ENCODE data around the gene FBXW4. TPM values are rescaled to one million over a fixed set of nuclear protein-coding genes. Genes with fewer than 3 reads are reported as not detected.

FBXW4 gene
- total RNA-seq, 2 donors from 2014 or later = 64.4 to 64.6 TPM

GRCh38 chr10:101617824-101618568, 77.0 kb downstream of the FBXW4 start:
- no peak overlapping the region for H3K27ac Mint-ChIP-seq
- no peaks in the 10 kb centered on the region for H3K27me3 Mint-ChIP-seq (ENCODE audit: low read depth)
- ATAC-seq (replicated peaks in 1 of 2) = no peak
- peaks cover 0 to 3% of the 10 kb centered on the region in 2 donors for H3K36me3 Mint-ChIP-seq (ENCODE audit: insufficient read depth in 2 of 2)
- no peaks in the 10 kb centered on the region for H3K9me3 Mint-ChIP-seq
- DNase-seq = no peak
- no peaks in the 10 kb centered on the region for H3K4me1 Mint-ChIP-seq (ENCODE audit: low read depth)
- no peak overlapping the region for H3K4me3 Mint-ChIP-seq

GRCh38 chr10:101617102-101617823, 77.7 kb downstream of the FBXW4 start:
- no peak overlapping the region for H3K27ac Mint-ChIP-seq
- peaks cover 0 to 3% of the 10 kb centered on the region in 2 donors for H3K36me3 Mint-ChIP-seq (ENCODE audit: insufficient read depth in 2 of 2)

GRCh38 chr10:101616415-101617101, 78.4 kb downstream of the FBXW4 start:
- DNase-seq (no peak), ATAC-seq (replicated peaks in 1 of 2) (no peak)
- Mint-ChIP-seq H3K27me3 (ENCODE audit: low read depth) (no peaks in the 10 kb centered on the region), H3K36me3 (ENCODE audit: insufficient read depth in 2 of 2) (no peaks in the 10 kb centered on the region), H3K27ac (no peak overlapping the region), H3K4me1 (ENCODE audit: low read depth) (peaks cover 6% of the 10 kb centered on the region), H3K4me3 (no peak overlapping the region), H3K9me3 (no peaks in the 10 kb centered on the region)

More at GRCh38 chr10:101617102-101617823, 77.7 kb downstream of the FBXW4 start:
- H3K4me3 Mint-ChIP-seq = no peak overlapping the region
- no peaks in the 10 kb centered on the region for H3K9me3 Mint-ChIP-seq
- no peaks in the 10 kb centered on the region for H3K4me1 Mint-ChIP-seq (ENCODE audit: low read depth)
- H3K27me3 Mint-ChIP-seq (ENCODE audit: low read depth) = no peaks in the 10 kb centered on the region
- DNase-seq (no peak), ATAC-seq (replicated peaks in 1 of 2) (no peak)

- Mint-ChIP-seq H3K36me3 (ENCODE audit: insufficient read depth in 2 of 2) (no peaks in the 10 kb centered on the region), H3K9me3 (no peaks in the 10 kb centered on the region)
These were observed 79.3 kb downstream of the FBXW4 start for GRCh38 chr10:101615525-101616116.

GRCh38 chr10:101614663-101615524, 80.1 kb downstream of the FBXW4 start:
- no peak for ATAC-seq (replicated peaks in 1 of 2)
- H3K27ac Mint-ChIP-seq = no peak overlapping the region

More at GRCh38 chr10:101615525-101616116, 79.3 kb downstream of the FBXW4 start:
- no peak for ATAC-seq (replicated peaks in 1 of 2)
- Mint-ChIP-seq H3K4me1 (ENCODE audit: low read depth) (peaks cover 10% of the 10 kb centered on the region), H3K27ac (no peak overlapping the region), H3K4me3 (no peak overlapping the region), H3K27me3 (ENCODE audit: low read depth) (no peaks in the 10 kb centered on the region)
- no peak for DNase-seq

GRCh38 chr10:101613646-101614045, 81.3 kb downstream of the FBXW4 start:
- Mint-ChIP-seq H3K27ac (no peak overlapping the region), H3K36me3 (ENCODE audit: insufficient read depth in 2 of 2) (peaks cover 0 to 2% of the 10 kb centered on the region in 2 donors), H3K4me3 (no peak overlapping the region), H3K27me3 (ENCODE audit: low read depth) (no peaks in the 10 kb centered on the region), H3K9me3 (no peaks in the 10 kb centered on the region), H3K4me1 (ENCODE audit: low read depth) (peaks cover 10% of the 10 kb centered on the region)
- DNase-seq (no peak), ATAC-seq (replicated peaks in 1 of 2) (no peak)

More at GRCh38 chr10:101614663-101615524, 80.1 kb downstream of the FBXW4 start:
- Mint-ChIP-seq H3K27me3 (ENCODE audit: low read depth) (no peaks in the 10 kb centered on the region), H3K9me3 (no peaks in the 10 kb centered on the region), H3K4me1 (ENCODE audit: low read depth) (peaks cover 10% of the 10 kb centered on the region), H3K36me3 (ENCODE audit: insufficient read depth in 2 of 2) (peaks cover 0 to 2% of the 10 kb centered on the region in 2 donors), H3K4me3 (no peak overlapping the region)
- DNase-seq = no peak

GRCh38 chr10:101612872-101613271, 82.1 kb downstream of the FBXW4 start:
- H3K27ac Mint-ChIP-seq = peak overlapping the region; percentile 28
- no peaks in the 10 kb centered on the region for H3K9me3 Mint-ChIP-seq
- no peaks in the 10 kb centered on the region for H3K27me3 Mint-ChIP-seq (ENCODE audit: low read depth)
- H3K4me3 Mint-ChIP-seq = no peak overlapping the region
- peaks cover 0 to 2% of the 10 kb centered on the region in 2 donors for H3K36me3 Mint-ChIP-seq (ENCODE audit: insufficient read depth in 2 of 2)
- no peak for DNase-seq
- H3K4me1 Mint-ChIP-seq (ENCODE audit: low read depth) = peaks cover 10% of the 10 kb centered on the region
- ATAC-seq (replicated peaks in 1 of 2) = no peak

- Mint-ChIP-seq H3K27me3 (ENCODE audit: low read depth) (no peaks in the 10 kb centered on the region), H3K27ac (no peak overlapping the region), H3K36me3 (ENCODE audit: insufficient read depth in 2 of 2) (peaks cover 0 to 2% of the 10 kb centered on the region in 2 donors), H3K4me1 (ENCODE audit: low read depth) (peaks cover 10% of the 10 kb centered on the region), H3K4me3 (no peak overlapping the region), H3K9me3 (no peaks in the 10 kb centered on the region)
- peak in 1 of 2 donors; percentile 8 for ATAC-seq (replicated peaks in 1 of 2)
- no peak for DNase-seq
These were observed 82.9 kb downstream of the FBXW4 start for GRCh38 chr10:101612086-101612485.

GRCh38 chr10:101611096-101611905, 83.7 kb downstream of the FBXW4 start:
- ATAC-seq (replicated peaks in 1 of 2) (peak; percentile 49 to 76), DNase-seq (peak; percentile 13 to 15)
- Mint-ChIP-seq H3K36me3 (ENCODE audit: insufficient read depth in 2 of 2) (peaks cover 2% of the 10 kb centered on the region in 2 donors), H3K4me1 (ENCODE audit: low read depth) (peaks cover 10% of the 10 kb centered on the region), H3K27me3 (ENCODE audit: low read depth) (no peaks in the 10 kb centered on the region), H3K9me3 (no peaks in the 10 kb centered on the region), H3K4me3 (no peak overlapping the region), H3K27ac (peak overlapping the region; percentile 49)

- Mint-ChIP-seq H3K4me3 (no peak overlapping the region), H3K4me1 (ENCODE audit: low read depth) (peaks cover 10% of the 10 kb centered on the region), H3K27ac (no peak overlapping the region), H3K36me3 (ENCODE audit: insufficient read depth in 2 of 2) (peaks cover 2 to 3% of the 10 kb centered on the region in 2 donors), H3K27me3 (ENCODE audit: low read depth) (no peaks in the 10 kb centered on the region), H3K9me3 (no peaks in the 10 kb centered on the region)
- ATAC-seq (replicated peaks in 1 of 2) (no peak), DNase-seq (no peak)
These were observed 85.5 kb downstream of the FBXW4 start for GRCh38 chr10:101609481-101609880.

- H3K27ac Mint-ChIP-seq = no peak overlapping the region
- peaks cover 10% of the 10 kb centered on the region for H3K4me1 Mint-ChIP-seq (ENCODE audit: low read depth)
- DNase-seq = no peak
- H3K4me3 Mint-ChIP-seq = no peak overlapping the region
- no peaks in the 10 kb centered on the region for H3K9me3 Mint-ChIP-seq
- no peak for ATAC-seq (replicated peaks in 1 of 2)
- H3K27me3 Mint-ChIP-seq (ENCODE audit: low read depth) = no peaks in the 10 kb centered on the region
- H3K36me3 Mint-ChIP-seq (ENCODE audit: insufficient read depth in 2 of 2) = peaks cover 2 to 4% of the 10 kb centered on the region in 2 donors
These were observed 87.8 kb downstream of the FBXW4 start for GRCh38 chr10:101607124-101607523.

All from activated T-cell treated with anti-CD3 and anti-CD28 coated beads, Interleukin-2, amount 50 U/mL, for 72 hours (primary cell).